Rectal smooth muscle tissue (tissue), 1 donor: Measurements from ENCODE around the gene PSMA4.
"Not testable (repeated sequence)": the region's sequence is repeated elsewhere in the genome, so short reads cannot be mapped to it uniquely, and the experiment has no call there.

ENCODE experiments used
- H3K27ac ChIP-seq: one replicate; pipeline ENCODE4 v1.7.0; 2013; ENCODE audit warnings: low read depth, low read length, inconsistent platforms
- H3K27me3 ChIP-seq: one replicate; pipeline ENCODE4 v1.7.0; 2013; ENCODE audit warnings: low read length; ENCODE audit not compliant: control insufficient read depth, insufficient read depth
- H3K36me3 ChIP-seq: one replicate; pipeline ENCODE4 v1.7.0; 2013; ENCODE audit warnings: low read length; ENCODE audit not compliant: control insufficient read depth, insufficient read depth
- H3K4me1 ChIP-seq: one replicate; pipeline ENCODE4 v1.7.0; 2013; ENCODE audit warnings: low read length; ENCODE audit not compliant: control insufficient read depth, insufficient read depth
- H3K4me3 ChIP-seq: one replicate; pipeline ENCODE4 v1.7.0; 2013; ENCODE audit warnings: low read length
- H3K9ac ChIP-seq: one replicate; pipeline ENCODE4 v1.7.0; 2013; ENCODE audit warnings: low read length

Gene PSMA4

GRCh38 chr15:78536134-78536533 is 4.1 kb upstream of the PSMA4 start:
- H3K27me3 ChIP-seq: no peaks in the 10 kb centered on the region
- H3K27ac ChIP-seq: no peak overlapping the region
- no peaks in the 10 kb centered on the region for H3K36me3 ChIP-seq
- H3K4me1 ChIP-seq: peaks cover under 1% of the 10 kb centered on the region
- no peak overlapping the region for H3K4me3 ChIP-seq
- H3K9ac ChIP-seq: no peak overlapping the region

- Histone ChIP-seq H3K27ac (no peak overlapping the region), H3K27me3 (no peaks in the 10 kb centered on the region), H3K9ac (no peak overlapping the region), H3K4me3 (no peak overlapping the region), H3K4me1 (peaks cover 11% of the 10 kb centered on the region), H3K36me3 (no peaks in the 10 kb centered on the region)
Observed at GRCh38 chr15:78537266-78537905, 2.9 kb upstream of the PSMA4 start.

GRCh38 chr15:78538358-78538757 is 1.9 kb upstream of the PSMA4 start:
- Histone ChIP-seq H3K27ac (no peak overlapping the region), H3K36me3 (peaks cover 3% of the 10 kb centered on the region)

GRCh38 chr15:78539464-78540140 is 642 bp upstream of the PSMA4 start:
- not testable (repeated sequence) for H3K36me3 ChIP-seq, H3K27me3 ChIP-seq
- Histone ChIP-seq H3K9ac (peak overlapping the region; percentile 97), H3K4me3 (peak overlapping the region; percentile 96), H3K27ac (peak overlapping the region; percentile 96), H3K4me1 (peaks cover 11% of the 10 kb centered on the region)

More at GRCh38 chr15:78538358-78538757, 1.9 kb upstream of the PSMA4 start:
- no peak overlapping the region for H3K4me3 ChIP-seq
- no peak overlapping the region for H3K9ac ChIP-seq
- no peaks in the 10 kb centered on the region for H3K27me3 ChIP-seq
- peaks cover 11% of the 10 kb centered on the region for H3K4me1 ChIP-seq

GRCh38 chr15:78540871-78541743 is 863 bp downstream of the PSMA4 start:
- H3K27me3 ChIP-seq: no peaks in the 10 kb centered on the region
- H3K36me3 ChIP-seq: peaks cover 11% of the 10 kb centered on the region
- peak overlapping the region; percentile 12 for H3K9ac ChIP-seq
- peak overlapping the region; percentile 96 for H3K27ac ChIP-seq
- peak overlapping the region; percentile 96 for H3K4me3 ChIP-seq
- H3K4me1 ChIP-seq: peaks cover 11% of the 10 kb centered on the region

- Histone ChIP-seq H3K27ac (no peak overlapping the region), H3K4me3 (peak overlapping the region; percentile 96), H3K9ac (no peak overlapping the region), H3K27me3 (no peaks in the 10 kb centered on the region), H3K36me3 (peaks cover 11% of the 10 kb centered on the region), H3K4me1 (peaks cover 11% of the 10 kb centered on the region)
Observed at GRCh38 chr15:78541744-78542034, 1.4 kb downstream of the PSMA4 start.

- H3K36me3 ChIP-seq: peaks cover 11% of the 10 kb centered on the region
- no peak overlapping the region for H3K4me3 ChIP-seq
- no peak overlapping the region for H3K9ac ChIP-seq
- no peaks in the 10 kb centered on the region for H3K27me3 ChIP-seq
- peaks cover 11% of the 10 kb centered on the region for H3K4me1 ChIP-seq
- H3K27ac ChIP-seq: no peak overlapping the region
Observed at GRCh38 chr15:78542647-78543046, 2.4 kb downstream of the PSMA4 start.

GRCh38 chr15:78550194-78550593 is 9.9 kb downstream of the PSMA4 start:
- H3K27ac ChIP-seq: no peak overlapping the region
- H3K4me3 ChIP-seq: no peak overlapping the region
- no peaks in the 10 kb centered on the region for H3K27me3 ChIP-seq
- H3K4me1 ChIP-seq: no peaks in the 10 kb centered on the region
- H3K36me3 ChIP-seq: peaks cover 19% of the 10 kb centered on the region
- H3K9ac ChIP-seq: no peak overlapping the region

GRCh38 chr15:78550815-78551214 is 10.6 kb downstream of the PSMA4 start:
- H3K27ac ChIP-seq: no peak overlapping the region
- H3K4me1 ChIP-seq: no peaks in the 10 kb centered on the region
- no peak overlapping the region for H3K9ac ChIP-seq
- H3K4me3 ChIP-seq: no peak overlapping the region
- H3K36me3 ChIP-seq: peaks cover 13% of the 10 kb centered on the region
- H3K27me3 ChIP-seq: no peaks in the 10 kb centered on the region

- Histone ChIP-seq H3K4me3 (no peak overlapping the region), H3K27ac (no peak overlapping the region), H3K27me3 (no peaks in the 10 kb centered on the region), H3K36me3 (peaks cover 13% of the 10 kb centered on the region), H3K4me1 (no peaks in the 10 kb centered on the region), H3K9ac (no peak overlapping the region)
Observed at GRCh38 chr15:78551902-78552301, 11.7 kb downstream of the PSMA4 start.

GRCh38 chr15:78552597-78552996 is 12.4 kb downstream of the PSMA4 start:
- Histone ChIP-seq H3K4me3 (no peak overlapping the region), H3K9ac (no peak overlapping the region), H3K27ac (no peak overlapping the region), H3K27me3 (no peaks in the 10 kb centered on the region), H3K36me3 (peaks cover 13% of the 10 kb centered on the region), H3K4me1 (no peaks in the 10 kb centered on the region)

- not testable (repeated sequence) for H3K9ac ChIP-seq, H3K4me3 ChIP-seq, H3K36me3 ChIP-seq, H3K27ac ChIP-seq, H3K27me3 ChIP-seq, H3K4me1 ChIP-seq
Observed at GRCh38 chr15:78560201-78560600, 20.0 kb downstream of the PSMA4 start.
